HCT116 (cell line): ENCODE results near the gene CCDC14.

Experiments
- CTCF ChIP-seq, 3 experiments: fragments of 200-600 bp in 1 of 3; sonication (generic) in 1 of 3; IDR thresholded peaks in 2 of 3; conservative IDR thresholded peaks in 1 of 3; 2 replicates each; pipeline ENCODE4 v1.5.1; 2012 to 2017; ENCODE audit warnings: low read depth in 2 of 3, low read length in 2 of 3, antibody characterized with exemption in 1 of 3, borderline replicate concordance in 1 of 3, control low read depth in 1 of 3, mild to moderate bottlenecking in 1 of 3, mixed read lengths in 1 of 3, mixed run types in 1 of 3, moderate library complexity in 1 of 3; ENCODE audit not compliant: insufficient read depth in 1 of 3
- EZH2 ChIP-seq: fragments of 200-600 bp; sonication (generic); IDR thresholded peaks from 2 replicates; pipeline ENCODE4 v1.6.1; 2017; ENCODE audit warnings: antibody characterized with exemption, mixed run types

- TF ChIP-seq CTCF (IDR thresholded peaks at IDR 0.05 in 2 of 3, conservative IDR thresholded peaks at IDR 0.05 in 1 of 3; ENCODE audit: borderline replicate concordance in 1 of 3, insufficient read depth in 1 of 3, low read depth in 2 of 3, low read length in 2 of 3) = no peak
- TF ChIP-seq EZH2 = no peak
These were observed 76.0 kb downstream of the CCDC14 start for GRCh38 chr3:123884993-123885392.
